ENCODE data around the gene SULT6B1. TPM values are rescaled to one million over a fixed set of nuclear protein-coding genes. Genes with fewer than 3 reads are reported as not detected.

The SULT6B1 gene
- total RNA-seq, 1 experiment from 2014 or later: not detected

DNA sequence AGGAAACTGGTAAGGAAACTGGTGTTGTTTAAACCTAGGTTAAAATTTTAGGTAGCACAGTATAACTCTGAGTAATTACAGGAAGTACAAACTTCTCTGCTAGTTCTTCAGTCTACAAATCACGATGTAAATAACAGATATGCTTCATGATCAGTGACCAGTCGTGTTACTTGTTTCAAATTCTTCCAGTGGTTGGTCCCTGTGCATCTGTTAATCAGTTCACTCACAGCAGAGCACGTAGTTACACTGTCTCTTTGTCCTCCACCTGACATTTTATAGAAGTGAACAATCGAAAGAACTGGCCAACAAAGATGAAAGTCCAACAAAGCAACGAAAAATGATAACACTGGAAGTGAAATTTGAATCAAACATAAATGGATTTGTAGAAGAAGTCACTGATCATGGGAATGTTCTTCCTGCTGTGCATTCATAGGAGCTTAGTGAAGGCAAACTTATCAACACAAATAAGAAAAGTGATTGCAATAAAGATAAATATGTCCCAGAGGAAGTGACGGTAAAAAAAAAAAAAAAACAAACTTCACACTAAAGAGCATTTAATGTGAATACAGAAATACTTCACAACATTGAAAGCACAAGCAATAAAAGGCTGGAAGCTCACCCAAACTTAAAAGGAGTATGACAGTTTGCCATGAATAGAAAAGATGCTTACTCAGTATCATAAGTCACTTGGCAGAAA lies 38.7 kb downstream of the SULT6B1 start:
- H3K4me3 ChIP-seq (ENCODE audit: insufficient read depth, low read depth, low read length): no peak overlapping the region
- no peaks in the 10 kb centered on the region for H3K27me3 ChIP-seq (ENCODE audit: control insufficient read depth, insufficient read depth, low read length)
- DNase-seq: no peak
- peaks cover 13% of the 10 kb centered on the region for H3K36me3 ChIP-seq (replicated peaks; ENCODE audit: control insufficient read depth, insufficient read depth, low read length)

DNA sequence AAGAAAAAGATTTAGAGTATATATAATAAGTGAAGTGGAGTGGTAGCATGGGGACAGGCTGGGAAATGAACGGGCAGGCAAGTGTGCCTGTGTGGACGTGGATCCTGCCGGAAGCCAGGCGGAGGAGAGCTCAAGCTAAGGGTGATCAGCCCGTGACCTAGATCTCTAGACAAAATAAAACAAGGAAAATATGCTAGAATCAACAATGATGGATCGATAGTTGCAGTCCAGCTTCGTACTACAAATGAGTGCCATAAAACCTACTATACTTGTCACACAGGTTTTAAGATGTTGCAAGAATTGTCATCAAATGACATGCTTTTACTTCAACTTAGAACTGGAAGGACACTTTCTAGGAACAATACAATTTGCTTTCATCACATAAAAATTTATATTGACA lies 40.1 kb downstream of the SULT6B1 start:
- Histone ChIP-seq H3K27me3 (ENCODE audit: control insufficient read depth, insufficient read depth, low read length) (no peaks in the 10 kb centered on the region), H3K36me3 (replicated peaks; ENCODE audit: control insufficient read depth, insufficient read depth, low read length) (peaks cover 13% of the 10 kb centered on the region), H3K4me3 (ENCODE audit: insufficient read depth, low read depth, low read length) (no peak overlapping the region)
- DNase-seq: no peak

DNA sequence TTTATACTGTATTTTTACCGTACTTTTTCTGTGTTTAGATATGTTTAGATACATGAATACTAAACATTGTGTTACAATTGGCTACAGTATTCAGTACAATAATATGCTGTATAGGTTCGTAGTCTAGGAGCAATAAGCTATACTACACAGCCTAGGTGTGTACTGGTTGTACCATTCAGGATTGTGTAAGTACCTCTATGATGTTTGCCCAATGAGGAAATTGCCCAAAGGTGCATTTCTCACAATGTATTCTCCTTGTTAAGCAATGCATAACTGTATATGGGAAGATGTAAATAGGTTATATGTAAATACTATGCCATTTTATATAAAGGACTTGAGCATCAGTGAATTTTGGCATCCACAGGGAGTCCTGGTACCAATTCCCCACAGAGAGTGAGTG lies 42.4 kb downstream of the SULT6B1 start:
- no peak for DNase-seq
- no peaks in the 10 kb centered on the region for H3K27me3 ChIP-seq (ENCODE audit: control insufficient read depth, insufficient read depth, low read length)
- peaks cover 13% of the 10 kb centered on the region for H3K36me3 ChIP-seq (replicated peaks; ENCODE audit: control insufficient read depth, insufficient read depth, low read length)
- no peak overlapping the region for H3K4me3 ChIP-seq (ENCODE audit: insufficient read depth, low read depth, low read length)

DNA sequence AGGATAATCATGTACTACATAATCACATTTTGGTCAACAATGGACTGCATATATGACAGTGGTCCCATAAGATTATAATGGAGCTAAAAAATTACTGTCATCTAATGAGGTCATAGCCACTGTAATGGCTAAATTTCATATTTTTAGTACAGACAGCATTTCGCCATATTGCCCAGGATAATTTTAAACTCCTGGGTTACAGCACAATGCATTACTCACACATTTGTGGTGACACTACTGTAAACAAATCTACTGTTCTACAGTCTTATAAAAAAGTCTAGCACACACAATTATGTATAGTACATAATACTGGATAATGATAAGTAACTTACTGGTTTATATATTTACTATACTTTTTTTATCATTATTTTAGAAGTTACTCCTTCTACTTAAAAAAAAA lies 44.5 kb downstream of the SULT6B1 start:
- no peak for DNase-seq
- H3K36me3 ChIP-seq (replicated peaks; ENCODE audit: control insufficient read depth, insufficient read depth, low read length): peaks cover 16% of the 10 kb centered on the region
- H3K4me3 ChIP-seq (ENCODE audit: insufficient read depth, low read depth, low read length): no peak overlapping the region

GRCh38 chr2:37142546-37142945 lies 45.9 kb downstream of the SULT6B1 start:
- DNase-seq: no peak

More for the DNA sequence above, 44.5 kb downstream of the SULT6B1 start:
- H3K27me3 ChIP-seq (ENCODE audit: control insufficient read depth, insufficient read depth, low read length): no peaks in the 10 kb centered on the region

DNA sequence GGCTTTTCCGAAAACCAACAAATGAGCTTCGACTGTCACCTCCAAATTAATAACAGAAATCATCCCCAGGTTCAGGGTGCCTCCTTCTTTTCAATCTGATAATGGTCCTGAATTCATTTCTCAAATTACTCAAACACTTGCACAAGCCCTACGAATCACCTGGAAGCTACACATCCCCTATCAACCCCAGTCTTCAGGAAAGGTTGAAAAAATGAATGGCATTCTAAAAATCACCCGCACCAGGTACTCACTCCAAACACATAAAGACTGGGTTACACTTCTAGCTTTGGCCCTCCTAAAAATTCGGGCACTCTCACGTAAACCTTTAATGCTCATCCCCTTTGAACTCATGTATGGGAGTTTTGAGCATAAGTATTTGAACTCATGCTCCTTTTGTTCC lies 55.6 kb downstream of the SULT6B1 start:
- no peaks in the 10 kb centered on the region for H3K27me3 ChIP-seq (ENCODE audit: control insufficient read depth, insufficient read depth, low read length)
- H3K36me3 ChIP-seq (replicated peaks; ENCODE audit: control insufficient read depth, insufficient read depth, low read length): peaks cover 3% of the 10 kb centered on the region

More at GRCh38 chr2:37142546-37142945, 45.9 kb downstream of the SULT6B1 start:
- H3K4me3 ChIP-seq (ENCODE audit: insufficient read depth, low read depth, low read length): no peak overlapping the region
- H3K27me3 ChIP-seq (ENCODE audit: control insufficient read depth, insufficient read depth, low read length): no peaks in the 10 kb centered on the region
- H3K36me3 ChIP-seq (replicated peaks; ENCODE audit: control insufficient read depth, insufficient read depth, low read length): peaks cover 14% of the 10 kb centered on the region

GRCh38 chr2:37125416-37125815 lies 63.1 kb downstream of the SULT6B1 start:
- no peak for DNase-seq
- H3K4me3 ChIP-seq (ENCODE audit: insufficient read depth, low read depth, low read length): no peak overlapping the region
- H3K27me3 ChIP-seq (ENCODE audit: control insufficient read depth, insufficient read depth, low read length): no peaks in the 10 kb centered on the region

More for the DNA sequence above, 55.6 kb downstream of the SULT6B1 start:
- no peak for DNase-seq
- no peak overlapping the region for H3K4me3 ChIP-seq (ENCODE audit: insufficient read depth, low read depth, low read length)

GRCh38 chr2:37119157-37119556 lies 69.3 kb downstream of the SULT6B1 start:
- no peak overlapping the region for H3K4me3 ChIP-seq (ENCODE audit: insufficient read depth, low read depth, low read length)
- no peak for DNase-seq
- no peaks in the 10 kb centered on the region for H3K27me3 ChIP-seq (ENCODE audit: control insufficient read depth, insufficient read depth, low read length)
- peaks cover 3% of the 10 kb centered on the region for H3K36me3 ChIP-seq (replicated peaks; ENCODE audit: control insufficient read depth, insufficient read depth, low read length)

More at GRCh38 chr2:37125416-37125815, 63.1 kb downstream of the SULT6B1 start:
- peaks cover 2% of the 10 kb centered on the region; the same call in 1 of the 2 replicates for H3K36me3 ChIP-seq (replicated peaks; ENCODE audit: control insufficient read depth, insufficient read depth, low read length)

Other genes starting within 250 kb of the SULT6B1 start
- gene STRN, start 222.1 kb downstream of the SULT6B1 start, total RNA-seq (2014; rRNA removed; shearing (Covaris generic)): 17.4 and 17.9 TPM in 2 replicates
- 10.5 and 11.6 TPM in 2 replicates for gene HEATR5B, start 104.3 kb downstream of the SULT6B1 start, total RNA-seq (2014; rRNA removed; shearing (Covaris generic))
- gene GPATCH11, start 104.2 kb downstream of the SULT6B1 start, total RNA-seq (2014; rRNA removed; shearing (Covaris generic)): 4.8 and 5.1 TPM in 2 replicates
- gene EIF2AK2, start 31.7 kb downstream of the SULT6B1 start, total RNA-seq (2014; rRNA removed; shearing (Covaris generic)): 12.7 and 16.2 TPM in 2 replicates
- gene CEBPZOS, start 7.8 kb upstream of the SULT6B1 start, total RNA-seq (2014; rRNA removed; shearing (Covaris generic)): 45.9 and 56.7 TPM in 2 replicates
- 74.2 and 111 TPM in 2 replicates for gene CEBPZ, start 42.9 kb upstream of the SULT6B1 start, total RNA-seq (2014; rRNA removed; shearing (Covaris generic))
- gene NDUFAF7, start 43.0 kb upstream of the SULT6B1 start, total RNA-seq (2014; rRNA removed; shearing (Covaris generic)): 28.8 and 44.1 TPM in 2 replicates
- gene PRKD3, start 136.2 kb upstream of the SULT6B1 start, total RNA-seq (2014; rRNA removed; shearing (Covaris generic)): 65.8 and 69.7 TPM in 2 replicates
- 0.90 and 1.1 TPM in 2 replicates for gene QPCT, start 156.0 kb upstream of the SULT6B1 start, total RNA-seq (2014; rRNA removed; shearing (Covaris generic))

All from H7 (cell line).